Stimulated activated CD4-positive, alpha-beta T cell treated with anti-CD3 and anti-CD28 coated beads, Interleukin-15, amount 100 ng/mL, for 1 hour (primary cell): ENCODE results near the gene PID1.
"Not testable (repeated sequence)": the region's sequence is repeated elsewhere in the genome, so short reads cannot be mapped to it uniquely, and the experiment has no call there.

ENCODE experiments used
- DNase-seq, 2 donors: peaks; one replicate each; pipeline ENCODE4 v3.0.0-alpha.2; 2020; ENCODE audit warnings: low read depth in 1 of 2, low spot score in 1 of 2

PID1 gene

GRCh38 chr2:229220254-229220653 is 50.8 kb downstream of the PID1 start:
- DNase-seq = no peak

- no peak for DNase-seq
These were observed 52.7 kb downstream of the PID1 start for GRCh38 chr2:229218329-229218921.

GRCh38 chr2:229212241-229212640 is 58.8 kb downstream of the PID1 start:
- DNase-seq = no peak

- DNase-seq = no peak
These were observed 60.4 kb downstream of the PID1 start for GRCh38 chr2:229210641-229211040.

- no peak for DNase-seq
These were observed 64.5 kb downstream of the PID1 start for GRCh38 chr2:229206548-229206947.

- no peak for DNase-seq
These were observed 65.4 kb downstream of the PID1 start for GRCh38 chr2:229205704-229206103.

GRCh38 chr2:229202646-229203045 is 68.4 kb downstream of the PID1 start:
- no peak for DNase-seq

GRCh38 chr2:229201521-229201920 is 69.6 kb downstream of the PID1 start:
- DNase-seq = no peak

GRCh38 chr2:229199267-229199666 is 71.8 kb downstream of the PID1 start:
- DNase-seq = no peak

GRCh38 chr2:229196448-229196847 is 74.6 kb downstream of the PID1 start:
- DNase-seq = no peak

GRCh38 chr2:229195346-229195947 is 75.6 kb downstream of the PID1 start:
- DNase-seq = no peak

GRCh38 chr2:229193281-229193680 is 77.8 kb downstream of the PID1 start:
- DNase-seq = no peak

GRCh38 chr2:229191413-229191812 is 79.7 kb downstream of the PID1 start:
- no peak for DNase-seq

GRCh38 chr2:229187123-229187522 is 84.0 kb downstream of the PID1 start:
- not testable (repeated sequence) for DNase-seq

- no peak for DNase-seq
These were observed 89.4 kb downstream of the PID1 start for GRCh38 chr2:229181641-229182040.

GRCh38 chr2:229180658-229181057 is 90.4 kb downstream of the PID1 start:
- no peak for DNase-seq

GRCh38 chr2:229179628-229180027 is 91.5 kb downstream of the PID1 start:
- DNase-seq = no peak

GRCh38 chr2:229178706-229179105 is 92.4 kb downstream of the PID1 start:
- DNase-seq = no peak

- no peak for DNase-seq
These were observed 93.0 kb downstream of the PID1 start for GRCh38 chr2:229178117-229178516.

- DNase-seq = no peak
These were observed 95.0 kb downstream of the PID1 start for GRCh38 chr2:229176136-229176535.

- no peak for DNase-seq
These were observed 95.6 kb downstream of the PID1 start for GRCh38 chr2:229175497-229175863.

GRCh38 chr2:229174794-229175496 is 96.1 kb downstream of the PID1 start:
- no peak for DNase-seq
